GM13976 (cell line): Measurements from ENCODE around the gene SH3D19.

ENCODE experiments used
- DNase-seq: peaks from one replicate; pipeline ENCODE4 v3.0.0; 2012; ENCODE audit warnings: low spot score
- in situ Hi-C: fragments of 300-500 bp; cut with MboI; formaldehyde crosslinking; loops from one replicate; pipeline ENCODE4 v1.12.0; 2022; ENCODE audit warnings: low sequenced_read_pairs, mixed read lengths, inconsistent platforms; ENCODE audit not compliant: unreplicated experiment
- TF ChIP-seq, protein P1 (sequence below): IDR thresholded peaks from 2 replicates; pipeline ENCODE4 v1.5.1; 2012; ENCODE audit warnings: borderline replicate concordance, mild to moderate bottlenecking; ENCODE audit not compliant: insufficient read depth; ENCODE audit errors: extremely low read depth, missing control alignments, control extremely low read depth

The SH3D19 gene

DNA sequence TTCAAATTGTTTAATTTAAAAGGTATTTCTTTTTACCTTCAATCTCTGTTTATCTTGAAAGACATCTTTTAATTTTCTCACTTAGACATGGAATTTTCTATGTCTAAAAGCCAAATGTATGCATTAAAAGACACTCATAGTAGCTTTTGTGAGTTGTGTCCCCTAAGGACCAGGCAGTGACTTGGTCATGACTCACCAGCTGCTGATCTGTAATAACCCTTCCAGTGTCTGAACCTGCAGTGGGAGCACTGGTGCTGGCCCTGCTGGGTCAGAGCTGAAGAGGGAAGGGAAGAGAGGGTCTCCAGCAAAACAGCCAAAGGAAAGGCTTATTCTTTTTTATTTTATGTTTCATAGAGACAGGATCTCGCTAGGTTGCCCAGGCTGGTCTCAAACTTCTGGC lies 31.1 kb upstream of the SH3D19 start:
- in situ Hi-C loops, result no loop called here
- no peak for DNase-seq
- TF ChIP-seq, protein P1, sequence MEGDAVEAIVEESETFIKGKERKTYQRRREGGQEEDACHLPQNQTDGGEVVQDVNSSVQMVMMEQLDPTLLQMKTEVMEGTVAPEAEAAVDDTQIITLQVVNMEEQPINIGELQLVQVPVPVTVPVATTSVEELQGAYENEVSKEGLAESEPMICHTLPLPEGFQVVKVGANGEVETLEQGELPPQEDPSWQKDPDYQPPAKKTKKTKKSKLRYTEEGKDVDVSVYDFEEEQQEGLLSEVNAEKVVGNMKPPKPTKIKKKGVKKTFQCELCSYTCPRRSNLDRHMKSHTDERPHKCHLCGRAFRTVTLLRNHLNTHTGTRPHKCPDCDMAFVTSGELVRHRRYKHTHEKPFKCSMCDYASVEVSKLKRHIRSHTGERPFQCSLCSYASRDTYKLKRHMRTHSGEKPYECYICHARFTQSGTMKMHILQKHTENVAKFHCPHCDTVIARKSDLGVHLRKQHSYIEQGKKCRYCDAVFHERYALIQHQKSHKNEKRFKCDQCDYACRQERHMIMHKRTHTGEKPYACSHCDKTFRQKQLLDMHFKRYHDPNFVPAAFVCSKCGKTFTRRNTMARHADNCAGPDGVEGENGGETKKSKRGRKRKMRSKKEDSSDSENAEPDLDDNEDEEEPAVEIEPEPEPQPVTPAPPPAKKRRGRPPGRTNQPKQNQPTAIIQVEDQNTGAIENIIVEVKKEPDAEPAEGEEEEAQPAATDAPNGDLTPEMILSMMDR, result no peak

DNA sequence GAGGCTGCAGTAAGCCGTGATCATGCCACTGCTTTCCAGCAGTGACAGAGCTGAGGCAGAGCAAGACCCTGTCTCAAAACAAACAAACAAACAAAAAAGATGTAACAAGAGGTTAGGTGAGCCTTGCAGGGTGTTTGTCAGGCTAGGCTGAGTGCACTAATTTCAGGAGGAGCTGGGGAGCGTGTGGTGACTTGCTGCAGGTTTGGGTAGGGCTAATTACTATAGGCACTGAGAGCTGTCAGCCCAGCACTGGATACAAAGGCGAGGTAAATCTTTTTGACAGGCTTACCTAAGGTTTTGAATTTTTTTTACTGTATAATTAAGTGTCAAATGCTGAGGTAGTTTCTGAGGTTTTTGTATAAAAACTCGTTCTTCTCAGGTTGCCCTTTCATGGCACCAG lies 29.8 kb upstream of the SH3D19 start:
- in situ Hi-C loops, result no loop called here
- TF ChIP-seq, protein P1, result no peak
- no peak for DNase-seq

DNA sequence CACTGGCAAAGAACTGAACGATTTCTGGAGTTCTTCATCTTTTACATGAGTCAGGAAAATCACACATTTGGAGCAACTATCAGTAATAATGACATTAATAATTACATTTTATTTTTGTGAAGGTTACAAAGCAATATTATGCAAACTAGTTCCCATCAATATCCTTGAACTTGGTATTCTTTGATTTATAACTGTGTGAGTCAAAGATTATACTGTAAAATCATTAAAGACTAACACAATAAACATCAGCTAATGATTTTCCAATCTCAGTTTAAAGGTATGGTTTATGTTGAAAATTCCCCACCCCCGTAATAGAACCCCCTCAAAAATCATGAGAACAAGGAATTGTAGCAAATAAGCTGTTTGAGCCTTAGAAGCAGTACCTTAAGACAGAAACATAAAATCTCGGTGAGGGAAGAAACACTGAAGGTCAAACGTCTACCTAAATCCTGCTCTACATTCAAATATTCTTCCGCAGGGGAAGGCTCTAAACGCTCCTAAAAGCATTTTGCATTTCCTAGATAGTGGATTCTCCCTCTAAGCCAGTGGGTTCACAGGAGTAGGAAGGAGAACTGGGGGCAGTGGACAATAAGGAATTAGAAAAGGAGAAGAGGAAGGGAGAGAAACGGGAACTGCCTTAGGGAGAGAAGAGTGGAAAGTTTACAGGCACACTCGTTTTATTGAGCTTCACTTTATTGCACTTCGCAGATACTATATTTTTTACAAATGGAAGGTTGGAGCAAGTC lies 22.3 kb upstream of the SH3D19 start:
- no peak for DNase-seq
- in situ Hi-C loops, result no loop called here

DNA sequence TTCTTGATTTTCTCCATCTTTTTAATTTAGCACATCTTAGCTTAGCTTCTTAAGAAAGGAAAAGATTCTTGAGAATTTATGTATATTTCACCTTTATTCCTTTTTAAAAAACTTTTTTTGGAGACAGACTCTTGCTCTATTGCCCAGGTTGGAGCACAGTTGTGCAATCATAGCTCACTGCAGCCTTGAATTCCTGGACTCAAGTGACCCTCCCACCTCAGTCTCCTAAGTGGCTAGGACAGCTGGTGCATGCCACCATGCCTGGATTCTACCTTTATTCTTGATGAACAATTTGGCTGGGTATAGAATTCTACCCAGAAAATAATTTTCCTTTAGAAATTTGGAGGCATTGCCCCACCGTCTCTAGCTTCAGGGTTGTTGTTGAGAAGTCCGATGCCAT lies 19.5 kb upstream of the SH3D19 start:
- TF ChIP-seq, protein P1, result no peak
- in situ Hi-C loops, result no loop called here
- no peak for DNase-seq

More for the DNA sequence above, 22.3 kb upstream of the SH3D19 start:
- TF ChIP-seq, protein P1, result no peak

DNA sequence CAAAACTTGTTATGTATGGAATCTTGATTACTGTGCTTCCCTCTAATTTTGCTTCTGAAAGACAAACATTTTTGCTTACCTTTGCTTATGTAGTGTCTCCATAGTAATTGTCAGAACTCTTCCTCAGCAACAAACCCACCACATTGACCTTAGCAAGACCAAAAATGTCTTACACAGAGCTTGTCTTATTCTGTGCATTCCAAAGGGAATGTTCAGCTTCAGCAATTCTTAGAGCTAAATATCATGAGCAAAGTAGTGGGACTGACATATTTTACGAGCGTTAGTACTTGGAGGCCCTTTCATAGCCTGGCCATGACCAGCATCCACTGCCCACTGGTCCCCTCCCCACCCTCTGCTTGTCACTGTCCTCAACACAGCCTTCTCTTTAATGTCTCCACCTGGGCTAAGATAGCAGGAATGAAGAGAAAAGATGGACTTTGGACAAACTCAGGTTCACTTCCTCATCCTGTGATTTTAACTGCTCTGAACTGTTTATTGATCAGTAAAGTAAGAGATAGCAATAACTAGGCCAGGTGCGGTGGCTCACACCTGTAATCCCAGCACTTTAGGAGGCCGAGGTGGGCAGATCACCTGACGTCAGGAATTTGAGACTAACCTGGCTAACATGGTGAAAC lies 15.5 kb upstream of the SH3D19 start:
- in situ Hi-C loops, result no loop called here
- TF ChIP-seq, protein P1, result no peak
- DNase-seq, result no peak

DNA sequence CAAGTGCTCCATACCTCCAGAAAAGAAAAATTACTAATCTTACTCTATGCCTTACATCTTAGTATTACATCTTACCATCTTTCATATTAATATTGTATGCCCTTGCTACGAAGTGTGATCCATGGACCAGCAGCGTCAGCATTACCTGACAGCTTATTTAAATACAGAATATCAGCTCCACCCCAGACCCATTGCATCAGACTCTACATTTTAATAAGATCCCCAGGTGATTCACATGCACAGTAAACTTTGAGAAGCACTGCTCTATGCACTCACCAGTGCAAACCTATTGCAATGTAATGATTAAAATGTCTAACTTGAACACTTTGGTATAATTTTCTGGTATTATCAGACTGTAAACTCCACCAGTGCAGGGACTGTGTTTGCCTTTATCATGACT lies 14.1 kb upstream of the SH3D19 start:
- in situ Hi-C loops, result no loop called here
- TF ChIP-seq, protein P1, result no peak
- DNase-seq, result no peak
